Measurements from ENCODE around the gene ABTB1.

GRCh38 chr3:127656906-127657305, 15.8 kb upstream of the ABTB1 start:
- TF ChIP-seq EZH2 (IDR thresholded peaks at IDR 0.05), result no peak
- TF ChIP-seq POLR2AphosphoS5 (IDR thresholded peaks at IDR 0.05; ENCODE audit: borderline replicate concordance, low read depth, low read length), result no peak

Measured in SK-N-MC (cell line).